OCI-LY1 (cell line): ENCODE results near the gene BMPR1B.

Source experiments
- CTCF ChIP-seq: fragments of 200-600 bp; sonication (generic), shearing (Covaris generic); IDR thresholded peaks from 2 replicates; pipeline ENCODE4 v1.5.1; 2017; ENCODE audit warnings: mild to moderate bottlenecking, antibody characterized with exemption, low read length, moderate library complexity, mixed read lengths
- EZH2 ChIP-seq: fragments of 200-600 bp; sonication (generic), shearing (Covaris generic); IDR thresholded peaks from 2 replicates; pipeline ENCODE4 v1.8.0; 2017; ENCODE audit warnings: borderline replicate concordance, mixed run types, mild to moderate bottlenecking, antibody characterized with exemption, low read length, moderate library complexity, mixed read lengths

DNA sequence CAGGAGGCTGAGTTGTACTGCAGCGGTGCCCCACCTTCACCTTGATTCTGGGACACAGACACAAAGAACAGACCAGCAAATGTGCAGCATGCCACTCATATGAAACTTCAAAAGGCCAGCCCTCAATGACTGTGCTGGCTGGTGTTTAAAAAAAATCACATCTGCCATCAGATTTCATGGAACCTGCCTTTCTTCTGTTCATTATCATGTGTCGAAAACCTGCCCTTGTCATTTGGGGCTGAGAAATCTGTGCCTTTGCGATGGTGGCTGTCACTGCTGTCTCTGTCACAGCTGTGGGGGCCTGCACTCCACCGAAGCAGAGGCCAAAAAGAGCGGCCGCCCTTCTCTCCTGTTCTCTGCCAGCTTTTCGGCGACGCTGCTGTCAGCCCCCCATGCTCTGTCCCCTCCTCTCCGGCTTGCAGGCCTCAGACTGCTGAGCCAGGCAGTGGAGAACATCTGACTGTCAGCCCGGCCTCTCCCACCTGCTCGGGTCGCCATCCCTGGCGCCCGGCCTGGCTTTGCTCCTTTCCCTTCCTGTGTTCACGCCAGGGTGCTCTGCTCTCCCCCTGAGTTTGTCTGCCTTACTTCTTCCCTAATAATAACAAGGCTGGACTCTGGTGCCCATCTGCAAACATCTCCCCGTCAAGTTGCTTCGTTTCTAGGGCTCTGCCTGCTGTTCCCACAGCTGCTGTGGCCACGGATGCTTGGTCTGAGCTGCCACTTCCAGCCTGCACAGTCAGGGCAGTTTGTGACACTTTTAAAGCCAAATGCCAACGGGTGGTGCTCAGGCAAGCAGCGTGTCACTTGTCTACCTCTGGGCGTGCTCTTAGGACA lies 435.9 kb downstream of the BMPR1B start:
- no peak for TF ChIP-seq CTCF
- TF ChIP-seq EZH2 = no peak
